SKM-1 treated with dmso at 0.1 percent for 144 hours (cell line): ENCODE results near the gene AEN.
A peak's percentile ranks its signal among the peaks of the same experiment; 100 is the strongest.

Experiments used
- DNase-seq: peaks from one replicate; lab custom pipeline; 2025; ENCODE audit not compliant: unreplicated experiment; lab: John Stamatoyannopoulos, UW

Gene AEN, protein sequence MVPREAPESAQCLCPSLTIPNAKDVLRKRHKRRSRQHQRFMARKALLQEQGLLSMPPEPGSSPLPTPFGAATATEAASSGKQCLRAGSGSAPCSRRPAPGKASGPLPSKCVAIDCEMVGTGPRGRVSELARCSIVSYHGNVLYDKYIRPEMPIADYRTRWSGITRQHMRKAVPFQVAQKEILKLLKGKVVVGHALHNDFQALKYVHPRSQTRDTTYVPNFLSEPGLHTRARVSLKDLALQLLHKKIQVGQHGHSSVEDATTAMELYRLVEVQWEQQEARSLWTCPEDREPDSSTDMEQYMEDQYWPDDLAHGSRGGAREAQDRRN

DNA sequence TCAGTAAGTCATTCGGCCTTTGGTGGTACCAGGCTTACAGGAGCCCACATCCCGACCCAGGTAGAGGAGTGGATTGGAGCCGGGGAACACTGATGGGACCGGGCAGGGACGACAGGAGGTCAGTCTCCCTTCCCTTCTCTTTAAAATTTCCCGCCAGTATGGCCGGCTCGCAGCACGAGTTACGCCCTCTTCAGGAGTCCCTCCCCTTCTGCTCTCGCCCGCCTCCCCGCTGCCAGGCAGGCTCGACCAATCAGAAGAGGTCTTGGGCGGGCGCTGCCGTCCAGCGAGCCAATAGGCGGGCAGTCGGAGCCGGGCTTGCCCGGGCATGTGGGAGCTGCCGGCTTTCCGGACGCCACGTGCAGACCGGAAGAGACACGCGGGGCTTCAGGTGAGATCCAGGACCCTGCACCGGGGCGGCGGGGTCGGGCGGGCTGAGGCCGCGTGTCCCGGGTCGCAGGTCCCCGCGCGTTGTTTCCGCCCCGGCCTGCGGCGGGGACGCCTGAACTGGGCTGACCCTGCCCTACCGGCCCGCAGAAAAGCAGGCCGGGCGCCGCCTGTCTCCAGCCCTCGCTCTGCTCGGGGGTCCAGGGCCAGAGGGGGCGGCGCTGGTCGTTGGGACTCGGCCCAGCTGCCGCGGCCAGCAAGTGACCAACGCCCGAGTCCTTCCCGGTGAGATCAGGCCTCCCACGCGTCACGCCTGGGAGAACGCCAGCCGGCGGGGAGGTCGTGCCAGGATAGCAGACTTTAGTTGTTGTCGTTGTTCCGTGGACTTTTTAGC is at the start of gene AEN:
TSS of gene AEN (plus strand) at position 346 of the 778 bp plus-strand sequence. CDS start 4,870 bp downstream, outside the sequence.
- peak; percentile 94 for DNase-seq

DNA sequence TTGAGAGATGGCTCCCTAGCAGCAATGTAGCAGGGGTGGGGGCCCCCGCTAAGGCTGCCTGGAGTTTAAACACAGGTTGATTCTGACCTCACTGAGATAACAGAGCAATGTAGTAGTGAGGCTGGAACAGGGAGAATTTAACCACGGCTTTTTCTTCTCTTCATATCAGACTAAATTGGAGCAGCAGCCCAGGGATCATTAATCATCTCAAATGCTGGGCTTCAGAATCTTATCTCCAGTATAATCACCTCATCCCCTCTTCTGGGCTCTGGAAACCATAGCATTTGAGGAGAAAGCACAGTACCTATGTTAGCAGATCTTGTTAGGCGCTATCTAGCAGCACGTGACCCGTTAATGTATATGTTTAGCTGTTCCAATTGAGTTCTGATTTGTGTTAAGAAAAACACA is 49.3 kb upstream of the AEN start:
- DNase-seq, result no peak

DNA sequence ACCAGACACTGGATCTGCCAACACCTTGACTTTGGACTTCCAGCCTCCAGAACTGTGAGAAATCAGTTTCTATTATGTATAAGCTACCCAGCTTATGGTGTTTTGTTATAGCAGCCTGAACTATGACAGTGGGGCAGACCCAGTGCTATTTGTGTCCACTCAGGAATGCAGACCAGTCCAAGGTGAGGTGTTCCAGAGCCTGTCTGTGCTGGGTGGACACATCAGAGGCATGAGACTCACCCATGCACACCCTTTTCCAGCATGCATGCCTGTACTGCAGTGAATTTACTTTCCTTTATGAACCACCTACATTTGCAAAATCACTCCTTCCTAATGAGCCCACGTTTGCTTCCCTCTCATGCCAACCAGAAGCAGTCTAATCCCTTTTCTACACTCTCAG is 47.1 kb upstream of the AEN start:
- no peak for DNase-seq

DNA sequence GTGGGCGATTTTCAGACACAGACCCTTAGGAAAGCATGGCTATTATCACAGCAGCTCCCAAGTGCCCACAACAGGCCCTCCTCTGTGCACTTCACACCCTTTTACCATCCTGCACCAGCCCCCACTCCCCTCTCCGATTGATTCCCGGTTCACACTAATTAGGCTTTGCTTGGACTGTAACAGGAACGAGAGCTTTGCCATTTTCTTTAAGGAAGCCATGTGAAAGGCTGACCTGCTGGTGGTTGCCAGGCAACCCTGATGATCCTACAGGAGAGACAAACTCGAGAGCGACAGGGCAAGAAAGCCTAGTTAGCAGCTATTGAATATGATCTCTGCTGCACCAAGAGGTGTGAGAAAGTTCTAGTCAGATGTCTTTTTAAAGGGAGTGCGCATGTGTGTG is 46.5 kb upstream of the AEN start:
- no peak for DNase-seq

DNA sequence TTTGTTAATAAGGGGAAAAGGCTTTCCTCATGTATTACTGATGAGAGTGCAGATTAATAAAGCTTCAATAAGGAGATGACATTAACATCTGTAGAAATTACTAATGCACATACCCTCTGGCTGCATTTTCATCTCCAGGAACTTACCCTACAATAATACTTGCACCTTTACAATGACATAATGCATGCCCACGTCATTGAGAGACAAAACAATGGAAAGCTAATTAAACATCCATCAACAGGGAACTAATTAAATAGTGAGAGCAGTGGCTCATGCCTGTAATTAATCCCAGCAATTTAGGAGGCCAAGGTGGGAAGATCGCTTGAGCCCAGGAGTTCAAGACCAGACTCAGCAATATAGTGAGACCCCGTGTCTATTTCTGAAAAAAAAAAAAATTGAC is 41.8 kb upstream of the AEN start:
- no peak for DNase-seq

DNA sequence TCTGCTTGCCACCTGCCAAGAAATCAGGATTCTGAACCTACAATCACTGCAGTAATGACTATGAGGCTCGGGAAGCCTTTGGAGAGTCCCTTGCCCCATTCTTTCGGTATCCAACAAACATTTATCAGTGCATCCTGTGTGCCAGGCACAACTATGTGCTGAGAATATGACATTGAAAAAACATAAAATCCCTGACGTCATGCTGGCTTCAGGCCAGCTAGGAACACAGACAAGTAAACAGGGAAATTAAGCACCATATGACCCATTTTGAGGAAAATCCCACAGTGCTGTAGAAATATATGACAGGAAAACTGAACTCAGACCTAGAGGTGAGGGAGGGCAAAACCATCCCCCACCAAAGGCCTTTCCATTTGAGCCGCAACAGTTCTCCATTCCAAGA is 40.6 kb upstream of the AEN start:
- no peak for DNase-seq

DNA sequence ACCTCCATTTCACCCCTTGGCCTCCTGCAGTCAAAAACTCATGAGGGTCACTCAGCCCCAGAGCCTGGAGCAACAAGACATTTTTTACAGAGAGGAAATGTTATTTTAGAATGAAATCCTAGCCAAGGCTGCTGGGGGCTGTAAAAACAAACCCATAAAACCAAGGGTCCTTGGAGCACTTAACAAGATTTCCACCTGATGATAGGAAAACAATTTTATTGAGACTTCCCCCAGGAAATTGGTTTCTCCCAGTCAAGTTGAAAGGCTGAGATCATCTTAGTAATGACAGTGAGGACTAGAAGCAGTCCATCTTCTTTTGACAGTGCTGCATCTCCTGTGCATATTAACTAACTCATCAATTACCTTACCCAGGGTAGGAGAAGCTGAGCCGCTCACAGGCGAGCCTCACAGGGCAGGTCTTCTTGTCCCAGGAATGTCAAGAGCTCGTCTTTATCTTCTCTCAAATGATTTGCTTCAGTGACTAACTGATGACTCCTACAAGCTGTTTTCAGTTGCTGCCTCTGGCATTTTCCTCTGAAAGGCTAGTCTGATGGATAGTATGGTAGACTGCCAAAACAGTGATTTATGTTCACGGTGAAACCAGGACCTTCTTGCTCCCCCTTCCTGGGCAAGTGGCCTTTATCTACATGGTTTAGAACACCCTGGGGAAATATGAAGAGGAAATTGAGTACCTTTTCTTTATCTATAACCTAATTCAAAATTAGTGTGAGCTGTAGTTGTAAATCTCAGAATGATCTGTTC is 34.6 kb upstream of the AEN start:
- no peak for DNase-seq

DNA sequence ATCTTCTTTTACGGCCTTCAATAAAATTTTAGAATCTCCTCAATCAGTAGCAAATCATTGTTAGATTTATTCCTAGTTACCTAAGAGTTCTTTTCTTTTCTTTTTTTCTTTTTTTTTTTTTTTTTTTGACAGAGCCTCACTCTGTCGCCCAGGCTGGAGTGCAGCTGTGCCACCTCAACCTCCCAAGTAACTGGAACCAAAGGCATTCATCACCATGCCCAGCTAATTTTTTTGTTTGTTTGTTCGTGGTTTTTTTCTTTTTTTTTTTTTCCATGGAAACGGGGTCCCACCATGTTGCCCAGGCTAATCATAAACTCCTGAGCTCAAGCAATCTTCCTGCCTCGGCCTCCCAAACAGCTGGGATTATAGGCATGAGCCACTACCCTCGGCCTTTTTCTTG is 30.4 kb upstream of the AEN start:
- DNase-seq, result no peak

DNA sequence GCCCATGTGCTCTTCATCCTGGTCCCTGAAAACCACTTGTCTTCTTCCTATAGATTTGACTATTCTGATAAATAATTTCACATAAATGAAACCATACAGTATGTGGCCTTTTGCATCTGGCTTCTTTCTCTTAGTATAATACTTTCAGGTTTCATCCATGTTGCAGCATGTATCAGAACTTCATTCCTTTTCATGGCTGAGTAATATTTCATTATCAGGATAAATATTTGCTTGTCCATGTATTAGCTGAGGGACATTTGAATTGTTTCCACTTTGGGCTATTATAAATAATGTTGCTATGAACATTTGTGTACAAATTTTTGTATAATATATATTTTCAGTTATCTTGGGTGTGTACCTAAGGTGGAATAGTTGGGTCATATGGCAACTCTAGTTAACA is 29.8 kb upstream of the AEN start:
- DNase-seq, result no peak

DNA sequence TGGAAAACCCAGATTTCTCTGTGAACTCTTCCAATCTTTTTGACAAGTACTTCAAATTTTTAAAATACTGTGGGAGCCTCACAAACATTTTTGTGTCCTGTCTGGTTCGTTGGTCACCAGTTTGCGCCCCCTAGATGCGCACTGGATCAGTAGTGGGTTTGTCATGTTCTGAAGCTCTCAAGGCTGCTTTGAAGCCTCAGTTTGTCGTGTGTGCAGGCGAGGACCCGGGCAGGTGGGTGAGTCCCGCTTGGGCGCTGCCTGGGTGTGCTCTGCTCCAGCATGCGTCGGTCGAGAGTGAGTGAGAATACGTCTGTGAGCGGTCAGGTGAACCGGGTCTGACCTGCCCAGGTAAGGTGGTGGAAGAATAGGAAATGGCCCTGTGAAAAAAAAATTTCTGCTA is 17.3 kb upstream of the AEN start:
- no peak for DNase-seq

DNA sequence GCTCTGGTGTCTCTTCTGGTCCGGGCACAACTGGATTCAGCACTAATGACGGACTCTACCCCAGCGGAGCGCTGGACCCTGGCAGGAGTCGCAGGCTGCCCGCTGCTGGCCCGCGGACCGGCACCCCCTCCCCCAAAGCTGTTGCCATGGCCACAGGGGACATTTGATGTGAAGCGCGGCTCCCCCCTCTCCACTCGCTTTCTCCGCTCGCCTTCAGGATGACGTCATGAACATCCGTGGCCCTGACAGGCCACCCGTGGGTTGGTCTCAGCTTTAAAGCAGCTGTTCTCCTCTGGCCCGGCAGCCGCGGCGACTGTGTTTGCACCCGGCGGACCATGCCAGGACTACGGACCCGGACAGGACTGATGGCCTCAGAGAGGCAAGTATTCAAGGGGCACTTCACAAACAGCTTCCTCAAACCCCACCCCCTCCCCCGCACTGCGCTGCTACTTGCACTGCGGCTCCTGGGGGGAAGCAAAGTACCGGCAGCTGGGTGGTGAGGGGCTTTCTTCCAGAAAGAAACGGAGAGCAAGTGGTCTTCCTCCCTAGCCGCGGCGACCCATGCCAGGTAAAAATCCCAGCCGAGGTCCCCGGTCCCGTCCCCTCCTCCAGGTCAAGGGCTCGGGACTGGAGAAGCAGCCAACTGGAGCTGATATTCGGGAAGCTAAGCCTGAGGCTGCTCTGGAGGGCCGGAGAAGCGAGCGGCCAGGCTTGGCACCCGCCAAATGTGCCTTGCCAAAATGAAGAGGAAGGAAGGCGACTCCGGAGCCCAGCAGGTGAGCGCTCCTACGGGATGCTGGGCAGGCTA is 16.6 kb upstream of the AEN start:
- no peak for DNase-seq

DNA sequence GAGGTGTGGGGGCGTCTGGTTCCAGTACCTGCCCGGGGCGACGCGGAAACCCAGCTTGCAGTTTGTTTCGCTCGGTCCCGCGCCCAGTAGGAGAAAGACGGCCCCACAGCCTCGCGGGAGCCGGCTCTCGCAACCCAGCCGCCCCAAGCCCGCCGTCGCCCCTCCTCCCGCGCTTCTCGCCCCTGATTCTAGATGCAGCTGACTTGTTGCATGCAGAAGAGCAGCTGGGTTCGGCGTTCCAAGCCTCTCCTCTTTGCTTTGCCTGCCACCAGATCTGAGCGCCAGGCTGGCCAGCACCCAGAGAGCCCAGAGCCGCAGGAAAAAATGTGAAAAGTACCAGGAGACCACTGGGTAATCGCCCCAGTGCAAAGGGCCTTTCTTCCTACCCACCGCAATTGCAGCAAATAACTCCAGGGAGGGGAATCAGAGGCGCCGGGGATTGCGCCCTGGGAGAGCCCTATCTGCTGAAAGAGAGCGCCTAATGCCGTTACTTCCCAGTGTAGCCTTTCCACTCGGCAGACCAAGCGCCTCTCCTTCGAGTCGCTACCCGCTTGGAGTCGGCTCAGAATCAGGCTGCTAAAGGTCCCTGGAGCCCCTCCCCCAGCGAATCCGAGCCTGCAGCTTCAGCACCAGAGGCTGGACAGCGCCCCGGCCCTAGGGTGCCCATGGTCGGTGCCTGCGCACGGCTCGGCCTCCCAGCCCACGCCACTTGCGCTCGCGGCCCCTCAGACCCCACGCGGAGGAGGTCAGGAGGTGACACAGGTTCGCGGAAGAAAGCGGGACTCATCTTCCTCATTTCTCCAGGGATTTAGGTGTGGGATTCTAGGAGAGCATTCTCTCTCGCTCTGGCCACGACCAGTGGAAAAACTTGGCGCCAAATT is 15.7 kb upstream of the AEN start:
- DNase-seq, result no peak

DNA sequence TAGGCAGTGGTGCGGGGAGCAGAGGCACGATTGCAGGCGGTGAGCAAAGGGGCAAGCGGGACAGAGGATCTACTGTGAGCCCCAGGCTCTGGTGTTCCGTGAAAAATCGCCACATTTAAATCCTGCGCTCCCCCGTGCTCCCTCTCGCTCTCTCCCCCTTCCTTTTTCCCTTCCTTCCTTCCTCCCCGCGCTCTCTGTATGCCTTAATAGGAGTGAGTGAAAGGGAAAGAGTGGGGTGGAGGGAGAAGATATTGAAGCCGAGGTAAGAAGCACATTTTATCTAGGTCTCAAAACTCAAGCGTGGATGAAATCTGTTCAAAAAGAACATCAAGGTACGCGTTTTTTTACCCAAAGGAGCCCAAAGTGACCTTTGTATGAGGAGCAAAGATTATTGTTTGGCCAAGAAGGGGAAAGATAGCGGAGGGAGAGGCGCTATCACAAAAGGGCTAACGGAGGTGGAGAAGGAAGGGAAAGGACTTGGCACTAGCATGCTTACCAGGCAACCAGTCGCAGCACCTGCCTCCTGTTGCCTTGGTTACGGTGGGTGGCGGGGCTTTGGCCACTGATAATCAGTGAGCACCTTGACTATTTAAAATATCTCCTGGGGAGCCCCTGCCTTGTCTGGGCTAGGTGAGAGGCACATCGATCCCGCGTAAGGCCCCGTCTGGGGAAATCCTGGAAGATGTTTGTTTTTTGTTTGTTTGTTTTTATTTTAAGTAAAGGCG is 14.9 kb upstream of the AEN start:
- no peak for DNase-seq

DNA sequence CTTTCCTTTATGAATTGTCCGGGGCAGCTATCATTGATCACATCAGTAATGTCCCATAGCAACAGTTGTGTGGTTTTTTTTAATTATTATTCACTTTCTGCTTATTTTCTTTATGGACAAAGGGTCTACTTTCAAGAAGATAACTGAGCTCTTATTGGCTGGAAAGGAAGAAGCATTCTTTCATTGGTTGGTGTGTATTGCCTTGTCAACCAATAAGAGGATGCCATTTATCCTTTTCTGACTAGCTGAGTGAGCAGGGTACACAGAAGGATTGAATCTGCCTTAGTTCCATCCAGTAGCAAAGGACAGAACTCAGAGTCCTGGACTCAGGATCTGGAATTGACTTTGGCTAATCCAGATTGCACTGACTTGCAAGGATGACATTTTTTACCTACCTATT is 13.2 kb upstream of the AEN start:
- no peak for DNase-seq

DNA sequence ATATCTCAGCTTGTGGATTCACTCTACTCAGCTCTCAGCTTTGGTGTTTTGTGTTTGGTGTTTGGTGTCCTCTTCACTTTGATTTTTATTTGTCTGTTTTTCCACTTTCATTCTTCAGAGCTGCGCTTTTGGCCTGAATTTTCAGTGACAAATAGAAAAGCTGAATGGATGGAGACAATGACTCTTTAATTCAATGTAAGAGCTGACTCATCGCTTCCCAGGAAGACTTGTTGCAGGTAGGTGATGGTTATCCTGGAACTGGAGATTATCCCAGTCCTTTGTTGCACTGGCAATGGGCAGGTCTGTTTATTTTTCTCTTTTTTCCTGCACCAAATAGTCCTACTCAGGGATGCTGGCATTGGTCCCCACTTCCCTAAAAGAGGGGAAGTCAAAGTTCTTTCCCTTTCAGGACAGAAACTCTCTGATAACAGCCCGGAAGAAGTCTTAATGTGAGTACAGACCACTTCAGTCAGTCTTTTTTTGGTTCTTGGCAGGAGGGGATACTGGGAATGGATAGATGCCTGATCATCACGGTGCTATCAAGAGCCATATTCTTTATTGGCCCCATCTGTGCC is 12.4 kb upstream of the AEN start:
- no peak for DNase-seq

DNA sequence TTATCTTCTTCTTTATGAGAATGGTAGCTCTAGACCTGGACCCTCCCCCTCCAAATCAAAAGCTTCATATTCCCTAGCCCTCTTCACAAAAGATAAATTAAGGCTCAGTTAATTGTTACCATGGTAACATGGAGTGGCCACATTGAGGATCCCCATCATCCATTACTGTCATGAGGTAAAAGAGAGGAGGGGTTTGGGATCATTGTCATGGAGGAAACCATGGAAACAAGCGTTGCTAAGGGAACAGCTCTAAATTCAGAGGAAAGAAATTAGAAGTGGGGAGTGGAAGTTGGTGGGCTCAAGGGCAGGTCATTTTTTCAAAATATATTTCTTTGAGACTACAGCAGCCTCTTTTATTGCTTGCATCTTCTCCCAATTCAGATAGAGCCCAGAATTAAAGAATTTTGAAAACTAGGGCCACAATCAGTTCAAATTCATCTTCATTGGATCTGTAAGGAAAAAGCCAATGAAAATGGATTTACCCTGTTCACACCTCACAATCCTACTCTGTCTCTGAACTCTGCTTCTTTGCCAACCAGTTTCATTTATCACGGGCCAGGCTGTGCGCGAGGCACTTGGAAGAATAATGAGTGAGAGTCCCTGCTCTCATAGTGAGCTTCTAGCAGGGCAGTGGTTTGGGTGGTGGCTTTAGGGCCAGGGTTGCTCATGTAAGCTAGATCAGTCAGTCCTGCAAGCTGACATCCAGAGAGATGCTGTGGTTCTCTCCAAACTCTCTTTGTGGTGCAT is 11.6 kb upstream of the AEN start:
- no peak for DNase-seq

DNA sequence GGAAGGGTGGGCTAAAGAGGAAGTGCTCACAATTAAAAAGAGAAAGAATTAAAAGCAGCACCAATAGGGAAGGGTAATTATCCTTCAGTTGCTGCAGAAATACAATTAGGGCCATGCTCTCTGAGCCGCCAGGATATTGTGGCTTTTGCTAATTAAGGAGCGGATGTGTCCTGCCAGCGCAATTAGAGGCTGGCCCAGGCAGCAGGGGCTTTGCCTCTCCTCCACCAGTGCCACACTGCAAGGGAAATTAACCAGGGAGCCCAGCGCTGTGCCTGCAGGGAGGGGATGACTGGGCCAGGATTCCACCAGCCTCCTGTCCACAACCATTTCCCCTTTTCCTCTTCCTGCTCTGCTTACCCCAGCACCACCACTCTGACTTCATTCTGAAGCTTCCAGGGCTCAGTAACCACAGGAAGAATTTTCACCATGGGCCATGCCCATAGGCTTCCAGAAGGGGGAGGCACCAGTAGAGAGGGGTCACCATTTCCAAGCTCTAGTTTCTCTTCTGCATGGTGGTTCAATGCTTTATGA is 10.4 kb upstream of the AEN start:
- DNase-seq, result peak; percentile 71

DNA sequence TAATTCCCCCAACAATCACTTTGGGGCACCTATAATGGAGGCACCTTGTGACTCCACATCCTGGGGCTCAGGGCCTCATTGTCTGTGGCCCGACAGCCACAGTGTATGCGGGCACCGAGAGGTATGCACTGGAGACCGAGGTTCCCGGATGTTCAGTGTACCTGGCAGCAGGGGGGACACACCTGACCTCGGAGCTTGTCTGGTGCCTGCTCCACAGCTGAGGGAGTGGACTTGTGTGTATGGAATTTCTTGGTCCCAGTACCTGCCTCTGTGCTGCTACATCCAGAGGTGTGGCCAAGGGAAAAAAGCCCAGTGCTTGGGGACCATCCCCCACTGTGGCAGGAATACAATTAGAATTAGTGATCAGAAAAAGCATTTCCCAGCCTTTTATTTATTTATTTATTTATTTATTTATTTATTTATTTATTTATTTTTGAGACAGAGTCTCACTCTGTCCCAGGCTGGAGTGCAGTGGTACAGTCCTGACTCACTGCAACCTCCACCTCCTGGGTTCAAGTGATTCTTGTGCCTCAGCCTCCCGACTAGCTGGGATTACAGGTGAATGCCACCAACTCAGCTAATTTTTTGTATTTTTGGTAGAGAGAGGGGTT is 8.8 kb upstream of the AEN start:
- DNase-seq, result no peak
